Bladder microvascular endothelial cell (primary cell): ENCODE measurements around the gene OR10P1. TPM values are rescaled to one million over a fixed set of nuclear protein-coding genes. Genes with fewer than 3 reads are reported as not detected.

ENCODE experiments used
- total RNA-seq: library from RNA; depleted of rRNA; stranded (reverse); fragments of >200 nt; gene quantifications from 2 replicates; pipeline ENCODE4 v1.2.3, GENCODE V29; 2014

OR10P1 gene, protein sequence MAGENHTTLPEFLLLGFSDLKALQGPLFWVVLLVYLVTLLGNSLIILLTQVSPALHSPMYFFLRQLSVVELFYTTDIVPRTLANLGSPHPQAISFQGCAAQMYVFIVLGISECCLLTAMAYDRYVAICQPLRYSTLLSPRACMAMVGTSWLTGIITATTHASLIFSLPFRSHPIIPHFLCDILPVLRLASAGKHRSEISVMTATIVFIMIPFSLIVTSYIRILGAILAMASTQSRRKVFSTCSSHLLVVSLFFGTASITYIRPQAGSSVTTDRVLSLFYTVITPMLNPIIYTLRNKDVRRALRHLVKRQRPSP
- total RNA-seq: not detected in 2 replicates

DNA sequence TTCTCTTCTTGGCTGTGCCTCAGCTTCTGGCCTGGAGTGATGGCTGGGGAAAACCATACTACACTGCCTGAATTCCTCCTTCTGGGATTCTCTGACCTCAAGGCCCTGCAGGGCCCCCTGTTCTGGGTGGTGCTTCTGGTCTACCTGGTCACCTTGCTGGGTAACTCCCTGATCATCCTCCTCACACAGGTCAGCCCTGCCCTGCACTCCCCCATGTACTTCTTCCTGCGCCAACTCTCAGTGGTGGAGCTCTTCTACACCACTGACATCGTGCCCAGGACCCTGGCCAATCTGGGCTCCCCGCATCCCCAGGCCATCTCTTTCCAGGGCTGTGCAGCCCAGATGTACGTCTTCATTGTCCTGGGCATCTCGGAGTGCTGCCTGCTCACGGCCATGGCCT is at the start of gene OR10P1:
OR10P1 (plus strand) TSS at position 40 of the 400 bp plus-strand sequence; CDS start at position 40, 0 bp downstream.

Other genes starting within 250 kb of the OR10P1 start
- gene OR6C65, start 236.4 kb upstream of the OR10P1 start, total RNA-seq: not detected in 2 replicates
- gene OR6C76, start 210.6 kb upstream of the OR10P1 start, total RNA-seq: not detected in 2 replicates
- gene OR6C2, start 192.8 kb upstream of the OR10P1 start, total RNA-seq: not detected in 2 replicates
- not detected in 2 replicates for gene OR6C70, start 166.8 kb upstream of the OR10P1 start, total RNA-seq
- not detected in 2 replicates for gene OR6C68, start 144.5 kb upstream of the OR10P1 start, total RNA-seq
- not detected in 2 replicates for gene OR6C4, start 87.3 kb upstream of the OR10P1 start, total RNA-seq
- not detected in 2 replicates for gene OR2AP1, start 64.4 kb upstream of the OR10P1 start, total RNA-seq
- 0.76 and 0.81 TPM in 2 replicates for gene ITGA7, start 71.0 kb downstream of the OR10P1 start, total RNA-seq
- gene BLOC1S1, start 79.2 kb downstream of the OR10P1 start, total RNA-seq: 47.5 and 72.9 TPM in 2 replicates
- 0.97 and 1.6 TPM in 2 replicates for gene RDH5, start 83.5 kb downstream of the OR10P1 start, total RNA-seq
- gene CD63, start 92.1 kb downstream of the OR10P1 start, total RNA-seq: 1,206 and 1,347 TPM in 2 replicates
- 0.65 and 2.7 TPM in 2 replicates for gene GDF11, start 106.2 kb downstream of the OR10P1 start, total RNA-seq
- gene SARNP, start 180.8 kb downstream of the OR10P1 start, total RNA-seq: 87.5 and 139 TPM in 2 replicates
- 21.0 and 62.7 TPM in 2 replicates for gene ORMDL2, start 181.1 kb downstream of the OR10P1 start, total RNA-seq
- gene DNAJC14, start 192.7 kb downstream of the OR10P1 start, total RNA-seq: 40.2 and 54.4 TPM in 2 replicates
- gene MMP19, start 206.0 kb downstream of the OR10P1 start, total RNA-seq: 0.49 and 1.4 TPM in 2 replicates